Left hindlimb (tissue), 1 donor: ENCODE measurements around the gene PCTP.
A peak's percentile ranks its signal among the peaks of the same experiment; 100 is the strongest.

Source experiments
- DNase-seq: peaks from one replicate; pipeline ENCODE4 v3.0.0-alpha.2; 2018

PCTP gene

DNA sequence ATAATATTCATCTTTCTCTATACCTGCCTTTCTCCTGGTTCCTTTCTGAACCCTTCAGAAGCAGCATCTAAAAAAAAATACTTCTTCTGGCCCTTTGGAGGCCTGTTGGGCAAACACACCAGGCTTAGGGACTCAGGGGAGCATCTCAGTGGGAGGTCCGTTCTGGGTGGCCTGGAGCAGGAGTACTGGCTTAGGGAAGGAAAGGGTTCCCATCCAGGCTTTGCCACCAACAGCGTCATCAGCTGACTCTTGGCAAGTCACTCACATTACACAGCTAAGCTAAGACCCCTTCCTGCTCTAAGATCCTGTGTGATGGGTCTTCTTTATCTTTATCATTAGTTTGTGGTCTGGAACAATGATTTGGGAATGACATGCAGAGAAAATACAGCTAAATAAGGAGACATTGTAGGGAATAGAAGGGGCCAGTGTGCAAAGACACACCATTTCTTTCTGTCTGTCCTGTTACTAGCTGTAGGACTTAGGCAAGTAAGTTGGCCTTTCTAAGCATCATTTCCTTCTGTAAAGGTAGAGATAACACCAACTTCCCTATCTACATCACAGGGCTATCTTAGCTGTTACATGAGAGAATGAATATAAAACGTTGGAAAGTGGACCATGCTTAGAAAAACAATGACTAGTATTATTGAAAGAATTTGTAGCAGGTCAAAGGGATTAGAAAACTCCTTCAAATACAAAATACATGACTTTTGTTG lies 9.9 kb downstream of the PCTP start:
- DNase-seq, result no peak

GRCh38 chr17:55762086-55762858 lies 11.4 kb downstream of the PCTP start:
- no peak for DNase-seq

DNA sequence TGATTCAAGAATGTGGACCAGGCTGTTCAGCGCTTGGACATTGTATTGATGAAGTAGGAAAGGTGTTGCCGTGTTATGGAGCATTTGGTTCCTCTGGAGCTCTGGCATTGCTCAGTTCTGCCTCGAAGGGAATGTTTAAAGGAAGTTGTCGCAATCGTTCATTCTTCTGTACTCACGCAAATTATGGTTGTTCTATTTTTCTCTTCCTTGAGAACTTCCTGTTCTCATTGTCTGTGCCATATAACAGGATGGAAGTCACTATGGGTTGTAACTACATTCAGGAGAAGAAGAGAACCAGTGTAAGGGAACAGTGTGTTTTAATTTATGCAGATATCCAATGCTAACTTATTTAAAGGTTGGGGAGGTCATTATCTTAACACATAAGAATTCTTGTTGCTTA lies 13.0 kb downstream of the PCTP start:
- no peak for DNase-seq

- DNase-seq, result no peak
Observed at GRCh38 chr17:55764610-55765009, 13.8 kb downstream of the PCTP start.

GRCh38 chr17:55765472-55765871 lies 14.6 kb downstream of the PCTP start:
- no peak for DNase-seq

- no peak for DNase-seq
Observed at GRCh38 chr17:55768936-55769624, 18.2 kb downstream of the PCTP start.

DNA sequence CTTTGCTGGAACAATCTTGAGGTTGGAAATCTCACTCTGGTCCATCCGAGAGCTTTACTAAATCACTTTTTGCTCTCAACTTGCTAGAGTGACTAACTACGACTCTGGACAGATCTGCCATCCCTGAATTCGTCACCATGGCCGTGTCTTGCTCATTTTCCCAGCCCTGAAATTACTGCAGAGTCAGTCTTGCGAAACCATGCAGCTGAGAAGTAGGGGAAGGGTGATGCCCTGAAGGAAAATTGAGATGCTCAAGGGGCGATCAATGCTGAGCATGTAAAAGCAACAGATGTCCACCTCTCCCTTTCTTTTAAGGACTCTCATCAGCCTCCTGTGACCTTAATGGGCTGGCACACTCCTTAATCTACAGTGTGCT lies 18.8 kb downstream of the PCTP start:
- DNase-seq, result no peak

DNA sequence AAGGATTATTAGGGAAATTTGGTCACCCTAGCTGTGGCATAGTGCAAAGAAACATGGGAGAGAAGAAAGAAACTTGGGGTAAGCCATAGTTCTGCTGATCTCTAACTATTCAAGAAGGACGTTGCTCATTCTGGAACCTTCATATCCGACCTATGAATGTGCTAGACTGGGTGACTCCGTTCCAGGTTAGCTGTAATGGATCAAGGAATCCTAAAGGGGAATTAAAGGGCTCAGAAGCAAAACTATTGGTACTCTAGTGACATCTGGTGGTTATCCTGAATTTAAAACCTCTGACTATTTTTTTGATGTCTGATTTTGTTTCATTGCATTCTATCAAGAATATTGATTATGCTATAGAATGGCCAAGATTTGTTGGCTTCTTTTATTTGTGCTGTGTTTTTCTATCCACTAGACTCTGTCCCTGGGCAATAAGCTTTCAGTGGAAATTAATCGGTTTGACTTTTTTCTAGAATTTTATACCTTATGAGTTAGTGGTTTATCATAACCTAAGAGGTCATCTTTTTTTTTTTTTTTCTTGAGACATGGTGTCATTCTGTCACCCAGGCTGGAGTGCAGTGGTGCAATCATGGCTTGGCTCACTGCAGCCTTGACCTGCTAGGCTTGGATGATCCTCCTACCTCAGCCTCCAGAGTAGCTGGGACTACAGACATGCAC lies 19.5 kb downstream of the PCTP start:
- DNase-seq, result no peak

DNA sequence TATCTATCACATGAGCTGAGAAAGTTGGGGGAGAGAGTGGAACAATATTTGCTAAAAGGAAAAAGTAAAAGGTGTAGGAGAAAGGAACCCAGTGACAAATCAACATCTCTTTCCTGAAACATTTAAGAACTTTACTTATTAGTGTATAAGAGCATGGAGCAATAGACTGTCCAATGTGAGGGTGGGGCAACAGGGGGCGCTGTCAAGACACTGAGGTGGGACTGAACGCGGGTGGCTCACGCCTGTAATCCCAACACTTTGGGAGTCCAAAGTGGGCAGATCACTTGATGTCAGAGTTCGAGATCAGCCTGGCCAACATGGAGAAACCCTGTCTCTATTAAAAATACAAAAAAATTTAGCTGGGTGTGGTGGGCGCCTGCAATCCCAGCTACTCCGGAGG lies 21.2 kb downstream of the PCTP start:
- no peak for DNase-seq

GRCh38 chr17:55773671-55774070 lies 22.8 kb downstream of the PCTP start:
- DNase-seq, result no peak

GRCh38 chr17:55774846-55775271 lies 24.0 kb downstream of the PCTP start:
- DNase-seq, result no peak

DNA sequence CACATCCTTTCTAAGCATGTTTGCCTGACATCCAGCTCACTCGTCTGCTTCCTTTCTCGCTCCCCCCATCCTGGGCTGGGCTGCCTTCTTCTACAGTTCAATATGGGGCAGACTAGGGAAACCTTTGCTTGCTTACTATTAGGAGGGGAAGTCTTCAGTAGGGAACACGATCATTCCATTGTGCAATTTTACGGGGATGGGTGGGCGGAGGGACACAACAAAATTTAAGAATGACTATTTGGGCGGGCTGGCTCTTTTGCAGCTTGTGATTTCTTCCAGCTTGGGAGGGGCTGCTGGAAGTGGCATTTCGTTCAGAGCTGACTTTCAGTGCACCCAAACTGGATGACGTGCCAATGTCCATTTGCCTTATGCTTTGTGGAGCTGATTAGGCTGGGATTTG lies 25.4 kb downstream of the PCTP start:
- DNase-seq, result no peak

- DNase-seq, result no peak
Observed at GRCh38 chr17:55777471-55777971, 26.7 kb downstream of the PCTP start.

DNA sequence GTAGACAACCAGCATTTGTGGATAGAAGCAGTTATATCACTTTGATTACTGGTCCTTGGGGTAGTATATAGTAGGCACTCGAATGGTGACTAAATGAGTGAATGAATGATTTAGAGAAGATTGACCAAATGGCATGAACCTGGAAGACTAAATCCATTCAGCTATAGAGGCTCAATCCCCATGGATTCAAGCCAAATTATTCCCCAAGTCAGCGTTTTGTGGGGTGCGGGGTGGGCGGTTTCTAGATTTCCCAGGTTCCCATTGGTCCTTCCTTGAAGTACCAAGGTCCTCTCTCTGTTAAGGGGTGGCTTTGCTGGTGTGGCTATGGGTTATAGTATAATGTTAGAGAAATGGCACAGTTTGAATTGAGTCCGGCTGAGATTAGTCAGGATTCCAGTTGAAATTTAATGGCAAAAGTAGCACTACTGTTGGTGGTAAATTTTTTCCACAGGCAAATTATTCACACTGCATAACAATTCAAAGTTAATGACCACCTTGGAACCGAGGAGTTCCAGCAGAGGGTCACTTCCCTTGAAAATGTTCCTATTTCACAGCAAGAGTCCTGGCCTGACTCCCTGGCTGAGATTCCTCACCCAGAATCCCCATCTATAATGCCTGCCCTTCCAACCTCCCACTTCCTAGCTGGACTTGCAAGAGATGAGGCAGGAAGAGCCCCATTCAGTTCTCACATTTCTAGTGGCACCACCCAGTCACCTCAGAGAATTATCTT lies 27.7 kb downstream of the PCTP start:
- no peak for DNase-seq

DNA sequence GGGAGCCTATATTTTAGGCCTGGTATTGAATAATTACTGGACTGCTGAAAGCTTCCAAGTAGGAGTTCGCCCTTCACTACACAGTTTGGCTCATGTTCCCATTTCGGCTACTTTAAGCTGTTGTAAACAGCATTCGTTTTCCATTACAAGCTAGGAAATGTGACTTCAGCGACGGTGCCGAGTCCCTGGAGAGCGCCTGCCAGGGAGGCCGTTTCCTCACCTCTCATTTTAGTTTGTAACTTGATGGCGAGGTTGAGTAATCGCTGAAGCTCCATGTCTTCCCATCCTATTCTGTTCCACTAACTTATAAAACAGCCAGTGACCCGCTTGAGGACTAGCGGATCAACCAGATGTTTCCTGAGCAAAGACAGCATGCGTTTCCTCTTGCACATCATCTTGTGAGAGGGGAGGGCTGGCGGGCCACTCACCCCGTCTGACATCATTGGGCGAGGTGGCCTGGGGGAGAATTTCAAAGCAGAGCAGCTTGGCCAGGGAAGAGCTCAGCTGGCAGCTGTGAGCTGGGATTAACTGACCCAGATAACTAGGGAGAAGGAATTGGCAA lies 32.9 kb downstream of the PCTP start:
- peak; percentile 81 for DNase-seq

GRCh38 chr17:55784666-55785065 lies 33.8 kb downstream of the PCTP start:
- DNase-seq, result no peak

- DNase-seq, result no peak
Observed at GRCh38 chr17:55785181-55785580, 34.3 kb downstream of the PCTP start.

GRCh38 chr17:55793272-55793671 lies 42.4 kb downstream of the PCTP start:
- no peak for DNase-seq

GRCh38 chr17:55794725-55795482 lies 44.1 kb downstream of the PCTP start:
- DNase-seq, result no peak

DNA sequence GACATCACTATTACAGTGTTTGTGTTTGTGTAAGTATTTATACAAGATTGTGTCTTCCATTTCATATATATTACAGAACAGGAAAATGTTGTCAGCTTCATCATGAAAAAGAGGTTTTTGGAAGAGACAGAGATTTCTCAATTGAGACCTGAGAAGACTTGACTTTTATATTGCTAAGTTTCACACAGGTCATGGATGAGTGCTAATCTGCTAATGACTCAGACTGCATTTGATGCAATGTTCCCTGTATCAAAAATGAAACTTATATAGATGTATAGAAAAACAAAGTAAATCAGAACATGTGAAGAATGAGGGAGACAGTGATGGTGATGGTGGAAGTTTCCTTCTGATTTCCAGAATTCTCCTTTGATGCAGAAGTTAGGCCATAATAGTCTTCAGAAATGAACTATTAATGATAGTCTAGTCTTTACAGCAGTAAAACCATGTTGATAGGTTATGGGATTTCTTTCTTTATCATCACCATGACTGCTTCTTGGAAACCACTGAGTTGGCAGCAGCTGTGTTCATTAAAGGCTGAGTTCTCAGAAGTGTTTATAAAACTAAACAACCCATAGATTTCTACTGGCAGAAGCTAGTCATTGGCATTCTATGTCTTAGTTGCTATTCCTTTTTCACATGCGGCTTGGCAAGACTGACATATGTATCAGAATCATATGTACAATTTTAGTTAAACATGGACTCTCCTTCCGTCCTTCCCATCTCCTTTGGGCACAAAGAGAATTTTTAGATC lies 56.1 kb downstream of the PCTP start:
- no peak for DNase-seq

DNA sequence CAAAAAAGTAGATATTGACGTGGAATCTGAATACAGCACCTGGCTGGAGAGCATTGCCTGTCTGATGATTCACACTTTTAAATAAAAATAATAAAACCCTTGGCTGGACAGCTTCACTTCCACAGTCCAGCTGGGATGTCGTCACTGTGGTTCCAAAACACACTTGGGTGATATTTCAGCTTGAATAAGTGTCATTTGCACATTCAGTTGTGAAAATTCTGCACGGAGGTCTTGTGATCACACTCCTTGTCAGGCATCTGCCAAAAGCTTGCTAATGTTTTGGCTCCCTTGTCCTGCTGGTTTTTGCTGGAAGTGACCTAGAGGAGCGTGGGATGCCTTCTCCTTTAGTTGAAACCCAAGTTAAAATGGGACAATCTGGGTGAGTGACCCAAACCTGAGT lies 60.7 kb downstream of the PCTP start:
- DNase-seq, result peak; percentile 34
